ENCODE data around the gene PLEKHN1.

- TF ChIP-seq CTCF (IDR thresholded peaks at IDR 0.05) (no peak), POLR2A (IDR thresholded peaks at IDR 0.05) (no peak)
Measured at GRCh38 chr1:1020415-1021009, 54.2 kb downstream of the PLEKHN1 start.

All from right lobe of liver (tissue), 4 donors.